Activated T-cell treated with anti-CD3 and anti-CD28 coated beads, Interleukin-2, amount 50 U/mL, for 72 hours (primary cell): ENCODE results near the gene PPM1K. TPM values are rescaled to one million over a fixed set of nuclear protein-coding genes. Genes with fewer than 3 reads are reported as not detected.
A peak's percentile ranks its signal among the peaks of the same experiment; 100 is the strongest.

Experiments used
- ATAC-seq, 2 donors: fragments of 150-1000 bp; cut with Tn5 transposase; replicated peaks in 1 of 2; 2 replicates each; pipeline ENCODE4 v1.10.0; 2021; ENCODE audit warnings: moderate library complexity in 2 of 2, mild to moderate bottlenecking in 1 of 2
- DNase-seq, 2 donors: peaks; one replicate each; pipeline ENCODE4 v3.0.0; 2021 to 2022; ENCODE audit warnings: mixed read lengths in 1 of 2
- H3K27ac Mint-ChIP-seq: one replicate; pipeline ENCODE4 v1.8.0; 2022; ENCODE audit warnings: mild to moderate bottlenecking, moderate library complexity, mixed read lengths
- H3K27me3 Mint-ChIP-seq: one replicate; pipeline ENCODE4 v1.8.0; 2022; ENCODE audit warnings: low read depth, mixed read lengths
- H3K36me3 Mint-ChIP-seq, 2 donors: one replicate each; pipeline ENCODE4 v1.8.0; 2022; ENCODE audit warnings: mixed read lengths in 2 of 2, mild to moderate bottlenecking in 1 of 2; ENCODE audit not compliant: insufficient read depth in 2 of 2
- H3K4me1 Mint-ChIP-seq: one replicate; pipeline ENCODE4 v1.8.0; 2022; ENCODE audit warnings: low read depth, mixed read lengths
- H3K4me3 Mint-ChIP-seq, 2 donors: one replicate each; pipeline ENCODE4 v1.8.0; 2022; ENCODE audit warnings: mild to moderate bottlenecking in 2 of 2, mixed read lengths in 2 of 2, moderate library complexity in 2 of 2
- H3K9me3 Mint-ChIP-seq, 2 donors: one replicate each; pipeline ENCODE4 v1.8.0; 2022; ENCODE audit warnings: mixed read lengths in 2 of 2
- total RNA-seq, 2 donors: library from RNA; stranded (reverse); gene quantifications; one replicate each; pipeline ENCODE4 v1.2.3, GENCODE V29; 2022

Gene PPM1K
- total RNA-seq, 2 donors from 2014 or later = 61.2 to 85.3 TPM

DNA sequence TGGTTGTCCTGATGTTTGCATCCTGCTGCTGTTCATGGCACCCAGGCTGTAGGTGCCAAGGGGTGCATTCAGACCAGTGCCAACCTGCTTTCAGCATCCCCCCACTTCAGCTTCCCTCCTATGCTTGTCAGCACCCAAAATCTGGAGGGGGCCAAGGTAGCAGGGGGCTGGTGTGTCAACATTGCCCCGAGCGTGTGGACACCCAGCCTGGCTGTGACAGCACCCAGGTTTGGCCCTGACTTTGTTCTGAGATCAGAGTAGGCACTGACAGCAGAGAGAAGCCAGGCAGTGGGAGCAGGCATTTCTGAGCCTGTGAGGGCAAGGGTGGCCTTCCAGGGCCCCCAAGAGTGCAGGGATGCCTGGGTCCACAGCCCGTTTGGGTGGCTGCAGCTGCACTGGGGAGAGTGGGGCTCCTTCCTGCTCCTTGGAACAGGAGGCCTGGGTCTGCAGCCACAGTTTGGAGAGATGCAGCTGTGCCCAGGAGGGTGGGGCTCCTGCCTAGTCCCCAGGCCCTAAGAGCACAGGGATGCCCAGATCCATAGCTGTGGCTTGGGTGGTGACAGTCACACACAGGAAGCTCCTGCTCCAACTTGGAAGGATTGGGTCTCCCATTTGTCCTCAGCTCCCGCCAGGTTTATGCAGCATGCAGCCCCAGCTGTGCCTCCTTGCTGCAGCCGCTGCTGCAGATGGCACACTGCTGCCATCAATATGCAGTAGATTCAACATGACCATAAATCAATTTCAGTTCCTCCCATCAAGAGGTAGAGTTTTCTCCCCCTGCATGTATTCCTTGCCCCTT is 12.3 kb upstream of the PPM1K start:
- no peaks in the 10 kb centered on the region for H3K4me1 Mint-ChIP-seq
- no peak for DNase-seq
- no peak overlapping the region for H3K4me3 Mint-ChIP-seq
- H3K27me3 Mint-ChIP-seq = no peaks in the 10 kb centered on the region
- H3K27ac Mint-ChIP-seq = no peak overlapping the region
- H3K36me3 Mint-ChIP-seq = no peaks in the 10 kb centered on the region
- no peaks in the 10 kb centered on the region for H3K9me3 Mint-ChIP-seq
- no peak for ATAC-seq

DNA sequence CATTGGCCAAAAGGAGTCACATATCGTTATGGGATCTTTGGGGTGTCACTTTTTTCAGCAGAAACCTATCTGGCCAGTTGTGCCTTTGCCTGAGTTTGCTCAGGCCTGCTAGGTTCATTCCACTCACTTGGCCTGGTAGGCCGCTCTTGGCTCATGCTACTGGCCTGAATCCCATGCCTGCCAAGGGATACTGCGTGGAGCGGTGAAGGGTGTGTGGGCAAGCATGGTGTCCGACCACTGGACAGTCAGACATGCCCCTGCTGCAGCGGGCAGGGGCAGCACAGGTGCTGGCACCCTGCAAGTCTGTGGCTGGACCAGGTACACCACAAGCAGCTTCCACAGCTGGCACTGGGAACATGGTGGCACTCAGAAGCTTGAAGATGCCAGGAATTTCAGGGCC is 11.3 kb upstream of the PPM1K start:
- no peak for ATAC-seq
- Mint-ChIP-seq H3K36me3 (no peaks in the 10 kb centered on the region), H3K9me3 (no peaks in the 10 kb centered on the region)

DNA sequence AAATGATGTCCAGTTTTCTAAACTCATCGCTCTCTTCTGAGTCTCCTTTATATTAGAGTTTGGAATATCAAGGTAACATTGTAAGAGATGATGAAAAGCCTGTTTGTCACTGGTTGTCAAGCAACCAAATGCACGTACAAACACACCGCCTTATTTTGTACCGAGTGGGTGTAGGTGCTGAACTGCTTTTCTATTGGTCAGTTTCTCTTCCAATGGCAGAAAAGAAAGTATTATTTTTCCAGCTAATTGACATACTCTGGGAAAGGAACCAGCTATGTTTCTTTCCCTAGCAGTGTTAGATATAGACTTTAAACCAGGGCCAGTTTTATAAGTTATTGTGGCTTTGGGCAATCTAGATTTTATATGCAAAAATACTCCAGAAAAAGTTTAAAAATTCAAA is 6.6 kb upstream of the PPM1K start:
- Mint-ChIP-seq H3K4me3 (no peak overlapping the region), H3K27ac (no peak overlapping the region), H3K27me3 (no peaks in the 10 kb centered on the region), H3K36me3 (no peaks in the 10 kb centered on the region), H3K9me3 (no peaks in the 10 kb centered on the region), H3K4me1 (no peaks in the 10 kb centered on the region)
- DNase-seq (no peak), ATAC-seq (no peak)

More for the DNA sequence above, 11.3 kb upstream of the PPM1K start:
- H3K4me3 Mint-ChIP-seq = no peak overlapping the region
- no peaks in the 10 kb centered on the region for H3K4me1 Mint-ChIP-seq
- no peaks in the 10 kb centered on the region for H3K27me3 Mint-ChIP-seq
- no peak overlapping the region for H3K27ac Mint-ChIP-seq
- DNase-seq = no peak

DNA sequence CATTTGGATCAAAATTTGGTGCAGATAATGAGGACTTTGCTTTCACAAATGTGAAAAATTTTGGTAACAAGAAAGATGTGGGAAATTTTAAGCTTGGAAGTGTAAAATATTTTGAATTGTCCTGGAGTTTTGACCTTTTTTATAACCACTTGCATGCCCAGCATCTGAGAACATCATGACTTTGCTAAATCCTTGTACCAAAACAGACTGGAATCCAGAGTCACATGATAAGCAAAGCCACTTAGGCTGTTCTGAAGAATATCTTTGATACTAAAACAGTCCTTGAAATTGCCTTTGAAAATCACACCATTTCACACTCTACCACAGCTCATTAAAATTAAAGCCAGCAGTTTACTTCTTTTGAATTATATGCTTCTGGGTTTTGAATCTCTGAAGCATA is 2.5 kb upstream of the PPM1K start:
- Mint-ChIP-seq H3K4me1 (peaks cover 25% of the 10 kb centered on the region), H3K9me3 (no peaks in the 10 kb centered on the region), H3K36me3 (peaks cover 5 to 8% of the 10 kb centered on the region in 2 donors), H3K27ac (no peak overlapping the region), H3K27me3 (no peaks in the 10 kb centered on the region), H3K4me3 (no peak overlapping the region)
- ATAC-seq (no peak), DNase-seq (no peak)

DNA sequence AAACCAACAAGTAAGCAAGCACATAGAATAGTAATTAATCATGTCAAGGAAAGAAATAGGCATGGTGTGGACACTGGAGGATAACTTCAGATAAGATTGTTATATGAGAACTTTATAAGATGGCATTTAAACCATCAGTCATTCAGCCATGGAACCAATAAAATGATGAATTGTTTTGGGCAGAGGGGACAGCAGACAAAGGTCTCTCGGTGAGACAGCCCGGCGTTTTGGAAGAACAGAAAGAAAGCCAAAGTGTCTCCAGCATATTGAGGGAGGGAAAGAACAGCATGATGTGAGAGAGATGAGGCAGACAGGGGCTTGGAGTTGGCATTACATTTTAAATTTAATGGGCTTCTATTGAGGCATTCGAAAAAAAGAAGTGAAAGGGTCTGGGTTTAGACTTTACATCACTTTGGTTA is 883 bp upstream of the PPM1K start:
- ATAC-seq (no peak), DNase-seq (no peak)
- Mint-ChIP-seq H3K4me1 (peaks cover 39% of the 10 kb centered on the region), H3K36me3 (peaks cover 5 to 8% of the 10 kb centered on the region in 2 donors), H3K27ac (peak overlapping the region; percentile 100), H3K9me3 (no peaks in the 10 kb centered on the region), H3K27me3 (no peaks in the 10 kb centered on the region), H3K4me3 (peak overlapping the region; percentile 97 to 98)

DNA sequence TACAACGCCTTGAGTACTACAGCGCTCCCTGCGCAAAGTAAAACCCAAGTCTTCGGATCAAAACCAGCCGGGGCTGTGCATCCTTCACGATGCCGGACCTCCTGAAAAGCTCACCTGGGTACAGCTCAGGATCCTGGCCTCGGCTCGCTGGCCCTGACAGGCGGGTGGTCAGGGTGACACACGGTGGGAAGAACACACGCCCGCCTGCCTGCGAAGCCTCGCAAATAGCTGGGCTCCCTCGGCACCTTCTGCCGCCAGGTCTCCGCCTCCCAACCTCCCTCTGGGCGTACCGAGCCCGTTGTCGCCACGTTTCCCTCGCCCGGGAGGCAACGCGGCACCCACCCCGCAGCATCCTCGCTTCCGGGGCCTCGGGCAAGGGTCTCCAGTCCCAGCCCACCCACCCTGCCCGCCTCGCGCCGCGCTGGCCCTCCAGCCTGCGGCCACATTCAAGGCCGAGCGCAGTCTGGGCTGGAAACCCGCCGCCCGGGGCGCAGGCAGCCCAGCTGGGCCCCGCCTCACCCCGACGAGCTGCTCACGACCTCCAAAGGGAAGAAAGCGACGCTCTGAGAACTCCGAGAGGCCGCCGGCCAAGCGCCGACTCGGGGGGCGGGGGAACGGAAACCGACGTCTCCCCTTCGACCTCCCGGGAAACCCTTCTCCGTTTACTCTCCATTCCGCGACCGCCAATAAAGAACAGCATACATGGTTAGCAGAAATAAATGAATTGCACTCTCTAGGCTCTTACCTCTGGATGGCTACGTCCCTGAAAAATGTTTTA is 511 bp downstream of the PPM1K start:
- no peaks in the 10 kb centered on the region for H3K9me3 Mint-ChIP-seq
- H3K36me3 Mint-ChIP-seq = peaks cover 7 to 8% of the 10 kb centered on the region in 2 donors
- H3K27me3 Mint-ChIP-seq = no peaks in the 10 kb centered on the region
- H3K4me3 Mint-ChIP-seq = peak overlapping the region; percentile 97 to 98
- peaks cover 50% of the 10 kb centered on the region for H3K4me1 Mint-ChIP-seq
- DNase-seq (peak; percentile 74 to 77), ATAC-seq (peak; percentile 42 to 50)
- peak overlapping the region; percentile 100 for H3K27ac Mint-ChIP-seq

DNA sequence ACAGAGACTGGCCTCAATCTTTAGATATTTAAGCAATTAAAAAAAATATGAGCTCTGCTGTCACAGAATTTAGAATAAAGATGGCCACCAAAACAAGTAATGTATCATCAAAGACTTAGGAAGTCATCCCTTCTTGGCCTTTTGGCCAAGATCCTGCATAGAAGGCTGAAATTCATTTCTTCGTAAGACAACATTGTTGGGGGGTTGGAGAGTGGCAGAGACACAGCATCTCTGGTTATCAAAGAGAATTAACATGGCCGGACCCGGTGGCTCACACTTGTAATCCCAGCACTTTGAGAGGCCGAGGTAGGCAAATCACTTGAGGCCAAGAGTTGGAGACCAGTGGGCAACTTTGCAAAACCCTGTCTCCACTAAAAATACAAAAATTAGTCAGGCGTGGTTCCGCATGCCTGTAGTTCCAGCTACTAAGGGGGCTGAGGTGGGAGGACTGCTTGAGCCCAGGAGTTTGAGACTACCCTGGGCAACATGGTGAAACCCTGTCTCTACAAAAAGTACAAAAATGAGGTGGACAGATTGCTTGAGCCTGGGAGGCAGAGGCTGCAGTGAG is 4.0 kb downstream of the PPM1K start:
- Mint-ChIP-seq H3K27ac (peak overlapping the region; percentile 72), H3K4me1 (peaks cover 65% of the 10 kb centered on the region), H3K36me3 (peaks cover 8 to 23% of the 10 kb centered on the region in 2 donors), H3K9me3 (no peaks in the 10 kb centered on the region), H3K27me3 (no peaks in the 10 kb centered on the region), H3K4me3 (peak overlapping the region in 1 of 2 donors; percentile 74)
- ATAC-seq = no peak
- no peak for DNase-seq

DNA sequence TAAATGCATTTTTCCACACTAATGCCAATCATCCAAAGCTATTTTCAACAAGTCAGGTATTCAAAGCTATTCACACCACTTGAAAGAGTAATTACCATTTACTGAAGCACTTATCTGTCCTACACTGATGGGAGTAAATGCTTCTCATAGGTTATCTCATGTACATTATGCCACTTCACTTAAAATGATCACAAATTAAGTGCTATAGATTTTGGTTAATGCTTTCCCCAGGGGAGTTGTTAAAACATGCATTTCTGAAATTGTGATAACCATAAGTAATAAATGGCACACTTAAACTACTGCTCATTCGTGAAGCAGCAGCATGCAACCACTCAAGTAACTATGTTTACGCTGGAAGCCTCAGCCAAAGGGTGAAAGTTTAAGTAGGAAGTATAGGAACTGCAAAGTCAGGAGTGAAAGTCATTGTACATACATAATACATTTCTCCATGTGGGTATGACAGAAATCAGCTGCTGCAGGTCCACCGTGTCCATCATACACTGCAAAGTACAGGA is 6.6 kb downstream of the PPM1K start:
- peaks cover 54% of the 10 kb centered on the region for H3K4me1 Mint-ChIP-seq
- no peaks in the 10 kb centered on the region for H3K9me3 Mint-ChIP-seq
- H3K4me3 Mint-ChIP-seq = peak overlapping the region in 1 of 2 donors; percentile 1
- no peak overlapping the region for H3K27ac Mint-ChIP-seq
- H3K36me3 Mint-ChIP-seq = peaks cover 6 to 24% of the 10 kb centered on the region in 2 donors
- no peaks in the 10 kb centered on the region for H3K27me3 Mint-ChIP-seq
- DNase-seq (no peak), ATAC-seq (no peak)

DNA sequence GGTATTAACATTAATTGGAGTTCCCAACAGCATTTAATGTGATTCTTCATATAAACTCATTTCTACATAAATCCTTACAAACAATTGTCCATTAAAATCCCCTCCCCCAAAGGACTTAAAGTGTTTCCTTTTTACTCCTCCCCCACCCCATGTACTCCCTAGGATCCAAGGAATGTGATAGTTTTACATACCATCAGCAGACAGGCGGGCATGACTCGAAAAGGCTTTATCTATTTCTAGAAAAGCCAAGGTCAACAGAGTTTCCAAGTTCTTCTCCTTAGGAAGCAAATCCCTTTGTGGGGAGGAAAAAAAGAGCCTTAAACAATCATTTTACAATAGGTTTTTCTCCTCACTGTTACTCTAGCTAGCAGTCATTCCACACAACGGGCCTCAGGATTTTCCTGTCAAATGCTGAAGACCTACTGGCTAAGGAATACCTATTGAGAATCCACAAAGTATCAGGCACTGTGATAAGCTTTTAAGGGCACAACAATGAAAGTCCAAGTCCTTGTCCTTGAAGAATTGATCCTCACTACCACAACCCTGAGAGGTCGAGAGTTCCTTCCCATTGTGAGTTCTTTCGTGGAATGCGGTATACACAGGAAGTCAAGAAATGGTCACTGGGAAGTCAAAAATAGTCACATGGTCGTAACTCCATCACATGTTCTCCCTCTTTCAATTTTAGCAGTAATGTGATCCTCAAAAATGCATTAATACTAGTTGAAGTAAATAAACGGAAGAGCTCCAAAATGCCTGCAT is 7.2 kb downstream of the PPM1K start:
- Mint-ChIP-seq H3K9me3 (no peaks in the 10 kb centered on the region), H3K4me3 (peak overlapping the region in 1 of 2 donors; percentile 1), H3K36me3 (peaks cover 6 to 25% of the 10 kb centered on the region in 2 donors), H3K27ac (no peak overlapping the region), H3K27me3 (no peaks in the 10 kb centered on the region), H3K4me1 (peaks cover 47% of the 10 kb centered on the region)
- ATAC-seq = no peak
- DNase-seq = no peak

DNA sequence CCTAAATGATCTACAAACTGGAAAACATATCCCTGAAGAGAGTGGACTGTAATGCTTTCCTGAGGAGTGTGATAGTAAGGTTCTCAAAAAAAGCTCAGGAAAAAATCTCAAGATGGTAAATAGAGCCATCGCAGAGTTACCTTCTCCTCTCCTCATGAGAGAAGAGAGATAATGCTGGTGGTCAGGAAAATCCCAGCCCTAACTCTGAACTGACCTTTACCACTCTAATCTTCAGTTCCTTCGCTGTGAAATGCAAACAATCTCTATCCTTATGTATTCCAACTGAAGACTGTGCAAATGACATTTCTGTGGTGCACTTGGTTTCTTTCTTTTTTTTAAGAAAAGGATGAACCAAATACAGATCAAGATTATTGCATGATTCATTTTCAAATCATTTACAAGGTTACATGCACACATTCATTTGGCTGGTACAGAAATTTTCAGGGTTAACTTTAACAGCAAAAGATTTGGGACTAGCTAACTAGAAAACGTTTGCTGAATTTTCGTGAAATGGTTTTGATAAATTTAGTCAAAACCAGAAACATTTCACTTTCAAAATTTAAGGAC is 8.3 kb downstream of the PPM1K start:
- Mint-ChIP-seq H3K36me3 (peaks cover 6 to 25% of the 10 kb centered on the region in 2 donors), H3K27me3 (no peaks in the 10 kb centered on the region), H3K4me3 (no peak overlapping the region), H3K27ac (no peak overlapping the region), H3K9me3 (no peaks in the 10 kb centered on the region), H3K4me1 (peaks cover 37% of the 10 kb centered on the region)
- DNase-seq (no peak), ATAC-seq (no peak)

DNA sequence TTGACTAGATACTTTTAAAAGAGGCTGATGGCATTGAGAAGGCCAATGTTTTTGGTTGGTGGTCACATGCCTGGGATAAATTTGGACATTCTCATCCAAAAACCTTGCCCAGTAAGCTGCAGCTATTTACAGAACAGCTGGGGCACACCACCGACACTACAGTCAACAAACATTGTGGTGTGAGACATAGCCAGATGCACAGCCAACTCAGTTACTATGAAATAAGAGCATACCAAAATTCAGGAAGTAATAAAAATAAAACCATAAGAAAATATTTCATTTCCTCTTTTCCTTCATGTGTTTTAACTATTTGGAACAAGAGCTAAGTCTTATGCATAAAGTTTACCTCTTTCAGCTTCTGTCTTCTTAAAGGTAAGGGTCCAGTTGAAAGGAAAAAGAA is 8.8 kb downstream of the PPM1K start:
- no peak for DNase-seq
- no peak for ATAC-seq
- peak overlapping the region; percentile 58 for H3K27ac Mint-ChIP-seq
- H3K36me3 Mint-ChIP-seq = peaks cover 6 to 25% of the 10 kb centered on the region in 2 donors
- H3K4me3 Mint-ChIP-seq = no peak overlapping the region
- H3K27me3 Mint-ChIP-seq = no peaks in the 10 kb centered on the region
- peaks cover 33% of the 10 kb centered on the region for H3K4me1 Mint-ChIP-seq
- H3K9me3 Mint-ChIP-seq = no peaks in the 10 kb centered on the region

DNA sequence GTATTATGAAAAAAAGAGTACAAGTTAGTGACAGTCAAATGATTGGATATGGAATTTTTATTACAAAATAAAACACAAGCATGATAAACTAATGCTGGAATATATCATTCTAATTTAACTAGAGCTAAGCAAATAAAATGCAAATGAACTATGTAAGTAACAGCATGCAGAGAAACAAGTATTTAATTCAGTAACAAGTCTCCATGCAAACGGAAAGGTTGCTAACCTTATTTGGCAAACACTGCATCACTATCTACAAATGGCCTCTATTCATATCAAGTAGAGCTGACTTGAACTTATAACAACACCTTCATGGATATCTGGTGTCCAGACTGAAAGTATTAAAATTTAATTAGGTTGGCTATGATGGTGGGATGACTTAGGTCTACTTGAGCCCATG is 15.4 kb downstream of the PPM1K start:
- no peak for ATAC-seq

More for the DNA sequence above, 15.4 kb downstream of the PPM1K start:
- peaks cover 3 to 18% of the 10 kb centered on the region in 2 donors for H3K36me3 Mint-ChIP-seq
- no peaks in the 10 kb centered on the region for H3K27me3 Mint-ChIP-seq
- H3K4me1 Mint-ChIP-seq = no peaks in the 10 kb centered on the region
- H3K27ac Mint-ChIP-seq = no peak overlapping the region
- no peak overlapping the region for H3K4me3 Mint-ChIP-seq
- H3K9me3 Mint-ChIP-seq = no peaks in the 10 kb centered on the region
- no peak for DNase-seq
